ENCODE measurements around the gene SERPINE2. TPM values are rescaled to one million over a fixed set of nuclear protein-coding genes. Genes with fewer than 3 reads are reported as not detected.

Gene SERPINE2
- total RNA-seq (2014; rRNA removed; shearing (Covaris generic); ENCODE audit: low replicate concordance) = 66.8 and 78.2 TPM in 2 replicates

- DNase-seq = peak; percentile 70
- Histone ChIP-seq H3K4me3 (peak within 1 kb of the TSS; percentile 77), H3K9me3 (no peaks in the 10 kb centered on the region), H3K27me3 (no peaks in the 10 kb centered on the region), H3K36me3 (no peaks in the 10 kb centered on the region)
Measured at GRCh38 chr2:224039080-224039769, at the start of gene SERPINE2. TSS of gene SERPINE2 (minus strand) at chr2:224039286. CDS start at chr2:224001900, 37,386 bp downstream.

DNA sequence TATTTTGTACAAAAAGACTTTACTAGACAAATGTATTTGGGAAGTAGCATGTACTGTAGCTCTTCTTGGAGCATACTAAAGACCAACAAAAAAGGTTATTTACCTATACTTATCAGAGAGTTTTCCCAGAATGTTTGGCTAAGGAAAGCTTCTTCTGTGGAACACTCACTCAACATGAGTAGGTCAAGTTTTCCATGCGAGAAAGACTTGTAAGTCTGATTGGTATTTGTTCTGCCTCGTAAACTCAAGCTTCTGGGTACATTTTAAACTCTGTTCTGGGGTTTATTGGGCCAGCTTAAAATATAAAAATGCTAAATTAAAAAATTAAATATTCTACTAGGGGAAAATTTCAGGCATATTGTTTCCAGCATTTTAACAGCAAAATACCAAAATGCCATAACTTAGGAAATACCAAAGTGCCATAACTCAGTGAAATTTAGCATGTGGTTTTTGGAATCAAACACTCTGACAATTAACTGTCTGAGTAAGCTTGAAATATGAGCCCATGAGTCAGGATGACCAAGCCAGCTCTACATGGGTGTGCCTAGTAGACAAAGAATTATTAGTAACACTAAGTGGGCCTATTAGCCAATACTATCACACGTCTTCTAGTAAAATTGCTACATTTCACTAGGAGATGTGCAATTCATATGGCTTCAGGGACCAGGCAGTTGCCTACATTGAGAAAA, 47.3 kb upstream of the SERPINE2 start:
- Histone ChIP-seq H3K27me3 (no peaks in the 10 kb centered on the region), H3K9me3 (peaks cover 14% of the 10 kb centered on the region), H3K4me3 (no peak overlapping the region), H3K36me3 (no peaks in the 10 kb centered on the region)
- peak; percentile 85 for DNase-seq

DNA sequence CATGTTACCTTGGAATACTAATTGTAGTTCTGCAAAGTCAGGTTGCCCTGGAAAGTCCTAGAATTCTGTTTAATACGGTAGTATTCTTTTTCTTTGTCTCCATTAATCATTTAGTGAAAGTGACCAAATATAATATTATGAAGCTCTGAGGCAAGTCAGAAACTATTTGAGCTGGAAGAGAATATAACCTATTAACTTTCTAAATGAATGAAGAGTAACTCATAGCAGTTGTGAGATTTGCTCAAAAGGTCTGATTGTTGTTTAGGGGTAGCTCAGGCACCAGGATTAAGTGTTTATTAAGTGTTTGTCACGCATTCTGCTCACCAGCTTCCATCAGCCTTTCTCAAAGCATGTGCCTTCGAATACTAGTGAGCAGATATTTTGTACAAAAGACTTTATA, 46.7 kb upstream of the SERPINE2 start:
- Histone ChIP-seq H3K4me3 (no peak overlapping the region), H3K27me3 (no peaks in the 10 kb centered on the region), H3K36me3 (no peaks in the 10 kb centered on the region), H3K9me3 (peaks cover 14% of the 10 kb centered on the region)
- DNase-seq = no peak

DNA sequence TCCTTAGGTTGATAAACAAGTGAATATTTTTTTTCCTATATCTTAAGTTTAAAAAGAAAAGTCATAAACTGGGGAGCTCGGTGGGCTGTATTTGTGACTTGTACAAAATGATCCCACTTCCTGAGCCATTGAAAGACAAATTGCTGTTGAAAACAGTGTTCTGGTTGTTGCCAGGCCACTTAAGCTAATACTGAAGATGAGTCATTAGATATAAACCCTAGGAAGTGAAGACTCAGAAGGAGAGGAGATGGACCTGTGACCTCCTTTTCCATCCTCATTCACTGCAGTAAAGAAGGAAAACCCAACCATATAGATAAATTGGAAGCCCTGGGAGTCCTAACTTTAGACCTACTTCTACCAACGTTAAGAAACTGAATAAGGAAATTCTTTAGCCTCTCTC, 46.2 kb upstream of the SERPINE2 start:
- Histone ChIP-seq H3K36me3 (no peaks in the 10 kb centered on the region), H3K9me3 (peaks cover 14% of the 10 kb centered on the region), H3K4me3 (no peak overlapping the region), H3K27me3 (no peaks in the 10 kb centered on the region)
- DNase-seq = peak; percentile 30

- Histone ChIP-seq H3K9me3 (peaks cover 11% of the 10 kb centered on the region), H3K27me3 (no peaks in the 10 kb centered on the region), H3K4me3 (no peak overlapping the region), H3K36me3 (no peaks in the 10 kb centered on the region)
- DNase-seq = no peak
Measured at GRCh38 chr2:224084266-224084892, 45.3 kb upstream of the SERPINE2 start.

DNA sequence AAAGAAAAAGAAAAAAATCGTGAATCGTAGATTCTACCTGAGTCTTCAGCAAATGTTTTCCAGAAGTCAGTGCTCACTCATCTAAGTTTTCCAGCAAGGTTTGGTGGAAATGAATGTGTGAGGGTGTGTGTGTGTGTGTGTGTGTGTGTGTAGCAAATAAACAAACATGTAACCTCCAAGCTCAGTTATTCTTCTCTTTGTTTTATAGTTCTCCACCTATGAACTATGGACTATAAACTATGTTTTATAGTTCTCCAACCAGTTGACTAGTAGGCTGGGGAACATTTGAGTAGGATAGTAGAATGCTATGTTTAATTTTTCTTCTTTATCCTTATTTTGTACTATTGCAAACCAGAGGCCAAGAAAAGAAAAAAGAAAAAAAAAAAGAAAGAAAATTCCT, 44.6 kb upstream of the SERPINE2 start:
- no peak for DNase-seq
- Histone ChIP-seq H3K4me3 (no peak overlapping the region), H3K36me3 (no peaks in the 10 kb centered on the region)

GRCh38 chr2:224078656-224079055, 39.6 kb upstream of the SERPINE2 start:
- DNase-seq = no peak
- H3K36me3 ChIP-seq = no peaks in the 10 kb centered on the region
- no peaks in the 10 kb centered on the region for H3K27me3 ChIP-seq
- H3K9me3 ChIP-seq = no peaks in the 10 kb centered on the region
- no peak overlapping the region for H3K4me3 ChIP-seq

More for the DNA sequence above, 44.6 kb upstream of the SERPINE2 start:
- peaks cover 11% of the 10 kb centered on the region for H3K9me3 ChIP-seq
- H3K27me3 ChIP-seq = no peaks in the 10 kb centered on the region

DNA sequence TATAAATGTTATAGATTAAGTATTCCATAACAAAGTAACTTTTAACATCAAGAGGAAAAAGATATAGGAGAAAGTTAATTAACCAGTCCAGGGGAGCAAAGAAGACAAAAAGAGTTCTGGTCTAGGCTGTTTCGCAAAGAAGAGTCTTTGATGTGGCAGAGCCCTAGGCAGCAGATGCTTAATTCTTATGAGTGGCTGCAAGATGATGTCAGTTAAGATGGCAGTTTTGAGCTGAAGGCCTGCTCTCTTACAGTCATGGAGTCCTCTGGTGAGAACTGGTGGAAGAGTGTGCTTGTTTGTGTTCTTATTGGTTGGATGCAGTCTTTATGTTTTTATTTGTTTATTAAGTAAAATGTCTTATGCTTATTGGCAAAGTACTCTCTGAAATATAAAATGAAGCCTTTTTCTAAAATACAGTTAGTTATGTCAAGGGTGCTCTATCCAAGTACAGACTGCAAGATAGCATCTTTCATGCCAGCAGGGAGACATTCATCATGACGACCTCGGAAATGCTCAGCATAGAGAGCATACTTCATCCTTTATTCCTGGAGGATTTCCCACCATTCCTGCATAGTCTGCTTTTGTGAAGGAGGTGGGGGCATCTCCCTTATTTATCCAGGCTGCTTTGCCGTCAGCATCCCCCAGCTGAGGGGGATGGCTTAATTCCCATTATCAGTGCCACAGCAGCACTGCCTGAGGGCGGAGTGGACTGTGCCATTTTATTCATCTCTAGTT, 38.9 kb upstream of the SERPINE2 start:
- no peak for DNase-seq
- no peaks in the 10 kb centered on the region for H3K27me3 ChIP-seq

DNA sequence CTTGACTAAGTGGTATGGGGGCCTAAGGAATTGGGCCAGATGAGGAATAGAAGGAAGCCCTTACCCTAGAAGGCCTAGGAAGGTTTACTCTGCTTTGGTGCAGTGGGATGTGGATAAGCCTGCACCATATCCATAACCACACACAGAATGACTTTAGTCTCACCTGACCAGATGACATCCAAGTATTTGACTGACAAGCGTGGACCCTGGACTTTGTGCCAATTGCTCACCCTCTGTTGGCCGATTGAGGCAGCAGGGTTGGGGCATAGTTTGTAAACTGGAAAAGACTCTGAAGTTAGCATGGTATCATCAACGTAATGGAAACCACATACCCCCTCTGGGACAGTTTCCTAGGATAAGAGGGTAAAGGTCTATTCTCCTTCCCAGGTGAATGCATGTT, 36.5 kb upstream of the SERPINE2 start:
- Histone ChIP-seq H3K27me3 (no peaks in the 10 kb centered on the region), H3K4me3 (no peak overlapping the region), H3K36me3 (no peaks in the 10 kb centered on the region), H3K9me3 (no peaks in the 10 kb centered on the region)
- no peak for DNase-seq

More for the DNA sequence above, 38.9 kb upstream of the SERPINE2 start:
- no peaks in the 10 kb centered on the region for H3K36me3 ChIP-seq
- H3K9me3 ChIP-seq = no peaks in the 10 kb centered on the region
- H3K4me3 ChIP-seq = no peak overlapping the region

GRCh38 chr2:224073676-224074075, 34.6 kb upstream of the SERPINE2 start:
- H3K4me3 ChIP-seq = no peak overlapping the region

GRCh38 chr2:224072541-224073188, 33.6 kb upstream of the SERPINE2 start:
- H3K36me3 ChIP-seq = no peaks in the 10 kb centered on the region
- H3K4me3 ChIP-seq = no peak overlapping the region
- H3K9me3 ChIP-seq = no peaks in the 10 kb centered on the region
- H3K27me3 ChIP-seq = no peaks in the 10 kb centered on the region
- no peak for DNase-seq

More at GRCh38 chr2:224073676-224074075, 34.6 kb upstream of the SERPINE2 start:
- Histone ChIP-seq H3K36me3 (no peaks in the 10 kb centered on the region), H3K27me3 (no peaks in the 10 kb centered on the region), H3K9me3 (no peaks in the 10 kb centered on the region)
- DNase-seq = no peak

DNA sequence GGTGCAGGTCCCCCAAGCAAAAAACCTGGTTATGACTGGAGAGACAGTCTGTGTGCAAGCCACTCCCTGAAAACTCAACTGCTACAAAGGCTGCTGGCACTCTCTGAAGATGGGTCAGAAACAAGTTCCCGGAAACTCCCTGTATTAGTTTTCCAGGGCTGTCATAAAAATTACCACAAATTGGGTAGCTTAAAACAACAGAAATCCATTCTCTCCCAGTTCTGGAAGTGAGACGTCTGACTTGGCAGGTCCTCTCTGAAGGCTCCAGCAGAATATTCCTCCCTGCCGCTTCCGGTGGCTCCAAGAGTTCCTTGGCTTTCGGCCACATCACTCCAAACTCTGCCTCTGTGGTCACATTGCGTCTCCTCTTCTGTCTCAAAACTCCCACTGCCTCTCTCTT, 30.1 kb upstream of the SERPINE2 start:
- no peak overlapping the region for H3K4me3 ChIP-seq
- peak; percentile 54 for DNase-seq
- no peaks in the 10 kb centered on the region for H3K9me3 ChIP-seq
- no peaks in the 10 kb centered on the region for H3K36me3 ChIP-seq
- no peaks in the 10 kb centered on the region for H3K27me3 ChIP-seq

GRCh38 chr2:224063298-224063648, 24.2 kb upstream of the SERPINE2 start:
- no peaks in the 10 kb centered on the region for H3K36me3 ChIP-seq
- no peaks in the 10 kb centered on the region for H3K27me3 ChIP-seq
- no peak for DNase-seq
- H3K9me3 ChIP-seq = peaks cover 3% of the 10 kb centered on the region; the same call in 1 of the 2 replicates
- no peak overlapping the region for H3K4me3 ChIP-seq

DNA sequence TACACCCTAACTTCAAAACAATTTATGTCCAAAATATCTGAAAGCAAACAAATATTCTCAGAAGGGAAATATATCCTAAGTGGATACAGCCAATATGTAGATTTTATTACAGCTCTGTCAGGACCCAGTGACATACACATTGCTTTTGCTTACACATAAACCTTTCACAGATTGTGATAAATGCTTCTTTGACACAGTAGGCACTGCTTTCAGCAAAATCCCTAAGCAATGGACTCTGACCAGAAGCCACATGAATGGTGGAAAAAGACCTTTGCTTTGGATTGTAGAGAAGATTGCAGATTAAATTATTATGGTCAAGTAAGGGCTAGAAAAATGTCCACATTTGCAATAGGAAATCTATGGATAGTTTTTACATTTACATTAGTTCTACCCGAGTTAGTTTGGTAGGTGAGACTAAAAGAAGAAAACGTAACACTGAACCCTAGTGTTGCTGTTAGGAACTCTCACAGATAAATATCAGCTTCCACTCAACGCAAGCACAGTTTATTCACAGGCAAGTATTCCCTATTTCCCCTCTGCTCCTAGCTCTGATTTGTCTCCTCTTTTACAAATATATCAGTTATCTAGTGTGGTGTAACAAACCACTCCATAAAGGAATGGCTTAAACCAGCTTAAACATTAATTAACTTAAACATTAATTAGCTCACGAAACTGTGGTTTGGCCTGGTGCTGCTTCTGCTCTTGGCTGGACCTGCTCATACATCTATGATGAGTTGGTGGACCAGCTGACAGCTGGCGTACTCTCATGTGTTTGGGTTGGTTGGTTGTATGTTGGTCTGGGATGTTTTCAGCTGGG, 23.6 kb upstream of the SERPINE2 start:
- H3K9me3 ChIP-seq = peaks cover 3% of the 10 kb centered on the region; the same call in 1 of the 2 replicates
- H3K4me3 ChIP-seq = no peak overlapping the region
- H3K27me3 ChIP-seq = no peaks in the 10 kb centered on the region
- no peaks in the 10 kb centered on the region for H3K36me3 ChIP-seq
- no peak for DNase-seq

DNA sequence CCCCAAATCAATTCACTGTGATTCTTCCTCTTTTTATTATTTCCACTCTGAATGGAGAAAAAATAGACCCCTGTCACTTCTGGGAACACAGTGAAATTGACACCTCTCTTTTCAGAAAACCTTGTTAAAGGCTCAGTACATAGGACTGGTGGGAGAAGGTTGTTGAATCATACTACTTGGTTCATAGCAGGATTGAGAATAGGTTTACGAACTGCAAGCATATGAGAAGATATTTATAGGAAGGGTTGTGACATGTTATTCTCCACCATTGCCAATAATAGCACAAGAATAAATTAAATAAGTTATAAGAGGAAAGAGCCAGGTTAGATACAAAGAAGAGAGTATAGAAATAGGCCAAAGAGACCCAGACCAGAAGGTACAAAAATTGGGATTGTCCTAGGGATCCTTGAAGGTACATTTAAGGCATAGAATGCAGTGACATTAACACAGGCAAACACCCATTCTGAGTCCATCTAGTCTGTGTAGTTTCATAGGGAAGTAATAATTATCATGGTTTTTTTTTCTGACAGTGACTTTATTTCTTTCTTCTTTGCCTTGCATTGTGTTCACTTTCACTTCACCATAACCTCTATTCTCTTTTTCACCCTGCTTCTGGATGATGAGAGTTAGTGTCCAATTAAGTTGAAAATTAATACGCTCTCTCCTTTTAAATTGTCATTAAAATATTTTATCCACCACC, 21.8 kb upstream of the SERPINE2 start:
- DNase-seq = no peak
- Histone ChIP-seq H3K36me3 (no peaks in the 10 kb centered on the region), H3K4me3 (no peak overlapping the region)

More for the DNA sequence above, 21.8 kb upstream of the SERPINE2 start:
- Histone ChIP-seq H3K9me3 (peaks cover 3% of the 10 kb centered on the region), H3K27me3 (no peaks in the 10 kb centered on the region)
